NCI-H82 treated with DMSO at 0.1 percent for 48 hours (cell line): Measurements from ENCODE around the gene WWC2.
A peak's percentile ranks its signal among the peaks of the same experiment; 100 is the strongest.
"Not testable (repeated sequence)": the region's sequence is repeated elsewhere in the genome, so short reads cannot be mapped to it uniquely, and the experiment has no call there.

Source experiments
- DNase-seq: peaks from one replicate; lab custom pipeline; 2025; ENCODE audit not compliant: unreplicated experiment; lab: John Stamatoyannopoulos, UW

Gene WWC2

DNA sequence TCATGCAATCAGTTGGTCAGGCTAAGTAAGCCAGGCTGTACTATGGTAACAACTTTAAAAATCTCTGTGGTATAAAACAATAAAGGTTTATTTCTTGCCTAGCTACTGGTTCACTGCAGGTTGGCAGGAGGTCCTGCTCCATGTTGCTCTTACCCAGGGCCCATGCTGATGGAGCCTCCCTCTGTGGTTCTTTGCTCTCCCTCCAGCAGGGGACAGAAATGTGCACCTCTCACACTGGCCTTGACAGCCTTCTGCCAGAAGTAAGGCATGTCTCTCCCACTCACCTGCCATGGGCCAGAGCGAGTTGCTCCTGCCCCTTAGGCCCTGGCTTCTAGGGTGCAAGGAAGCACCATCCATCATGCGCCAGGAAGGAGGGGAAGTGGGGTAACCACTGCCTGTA is 189.9 kb downstream of the WWC2 start:
- no peak for DNase-seq

DNA sequence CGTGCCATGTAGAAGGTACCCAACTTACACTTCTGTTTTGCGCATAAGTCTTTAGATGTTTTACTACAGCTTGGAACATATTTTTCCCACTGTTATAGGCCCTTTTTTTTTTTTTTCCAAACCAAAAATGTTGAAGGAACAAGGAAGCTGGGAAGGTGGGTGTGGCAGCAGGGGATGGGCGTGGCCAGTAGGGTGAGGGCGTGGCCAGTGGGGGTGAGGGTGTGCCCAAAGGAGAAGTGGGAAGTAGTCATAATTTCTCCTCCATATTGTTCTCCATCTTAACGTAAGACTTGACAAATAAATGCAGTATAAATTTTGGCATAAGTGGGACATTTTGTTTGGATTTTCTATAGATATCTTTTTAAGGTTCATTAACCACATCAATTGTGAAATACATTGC is 190.6 kb downstream of the WWC2 start:
- DNase-seq, result no peak

DNA sequence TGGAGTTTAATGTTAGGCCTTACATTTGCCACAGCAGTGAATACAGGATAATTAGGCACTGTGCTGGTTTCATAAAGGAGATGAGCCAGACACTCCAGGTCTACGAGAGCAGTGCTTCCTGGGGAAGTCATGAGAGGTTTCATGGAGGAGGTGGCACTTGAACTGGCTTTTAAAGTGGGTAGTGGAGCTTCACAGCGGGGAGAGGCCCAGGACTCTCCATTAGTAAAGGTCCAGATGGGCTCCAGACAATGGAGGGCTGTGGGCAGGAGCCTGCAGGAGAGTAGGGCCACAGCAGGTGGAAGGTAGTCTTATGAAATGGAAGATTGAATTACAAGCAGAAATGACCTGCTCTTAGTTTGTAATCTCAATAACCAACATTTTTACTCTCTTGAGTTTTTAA is 192.0 kb downstream of the WWC2 start:
- DNase-seq, result no peak

DNA sequence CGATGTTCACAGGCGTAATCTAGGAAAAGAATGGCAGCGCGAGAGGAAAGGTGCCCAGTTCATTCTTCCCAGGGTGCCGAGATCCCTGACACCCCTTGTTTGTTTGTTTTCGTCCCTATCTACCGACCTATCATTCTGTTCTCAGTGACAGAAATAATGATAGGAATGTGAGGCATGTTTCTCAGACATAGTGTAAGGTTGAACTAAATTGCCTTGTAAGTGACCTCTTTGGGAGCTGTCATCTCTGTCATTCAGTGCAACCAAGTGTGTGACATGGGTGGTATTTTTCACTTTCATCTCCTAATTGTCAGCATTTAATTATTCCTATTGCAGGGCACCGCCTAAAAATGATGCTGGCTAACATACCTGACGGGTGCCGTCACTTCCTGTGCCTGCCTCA is 196.7 kb downstream of the WWC2 start:
- DNase-seq, result no peak

DNA sequence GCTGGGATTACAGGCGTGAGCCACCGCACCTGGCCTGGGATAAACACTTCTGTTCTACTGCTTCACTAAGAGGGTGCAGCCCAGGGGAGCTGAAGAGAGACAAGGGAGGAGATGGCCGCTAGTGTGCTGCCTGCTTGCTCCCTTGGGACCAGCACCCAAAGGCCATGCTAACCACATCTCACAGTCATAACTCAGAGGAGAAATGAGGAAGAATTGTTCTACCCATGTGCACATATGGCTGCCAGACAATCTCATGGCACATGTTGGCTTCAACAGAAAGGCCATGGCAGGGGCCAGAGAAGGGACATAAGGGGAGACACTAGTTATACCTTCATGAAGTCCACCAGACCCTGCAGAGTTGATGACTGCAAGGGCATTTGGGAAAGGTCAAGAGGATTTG is 198.6 kb downstream of the WWC2 start:
- no peak for DNase-seq

DNA sequence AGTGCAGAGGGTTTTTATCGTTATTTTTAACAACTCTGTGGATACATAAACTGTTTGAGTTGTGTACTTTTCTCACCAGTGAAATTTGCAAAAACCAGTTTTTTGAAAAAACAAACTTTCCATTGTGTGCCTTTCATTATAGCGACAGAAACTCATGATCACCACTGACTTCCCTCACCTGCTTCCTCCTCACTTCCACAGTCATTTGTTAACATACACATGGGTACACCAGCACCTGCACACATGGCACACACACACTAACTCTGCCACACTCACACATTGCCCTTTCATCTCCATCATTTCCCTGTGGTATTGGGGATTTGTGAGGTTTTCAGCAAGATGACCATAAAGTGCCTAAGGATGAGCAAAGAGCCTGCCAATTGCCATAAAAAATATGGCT is 200.4 kb downstream of the WWC2 start:
- no peak for DNase-seq

DNA sequence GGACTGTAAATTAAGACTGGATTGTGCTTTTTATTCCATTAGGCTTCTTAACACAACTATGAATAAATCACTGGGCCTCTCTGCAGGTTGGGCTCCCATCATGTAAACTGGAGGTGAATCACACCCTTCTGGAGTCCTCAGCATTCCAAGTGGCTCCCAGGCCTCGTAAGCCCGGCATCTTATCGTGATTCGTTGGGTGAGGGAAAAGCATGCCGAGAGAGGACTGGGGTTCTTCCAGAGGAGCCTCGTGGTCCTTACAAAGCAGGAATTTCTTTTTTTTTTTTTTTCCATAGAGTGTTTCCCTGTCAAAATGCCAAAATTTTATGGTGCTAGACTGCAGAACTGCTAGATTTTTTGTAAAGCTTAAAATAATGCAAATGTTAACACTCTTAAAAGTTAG is 201.0 kb downstream of the WWC2 start:
- DNase-seq, result no peak

DNA sequence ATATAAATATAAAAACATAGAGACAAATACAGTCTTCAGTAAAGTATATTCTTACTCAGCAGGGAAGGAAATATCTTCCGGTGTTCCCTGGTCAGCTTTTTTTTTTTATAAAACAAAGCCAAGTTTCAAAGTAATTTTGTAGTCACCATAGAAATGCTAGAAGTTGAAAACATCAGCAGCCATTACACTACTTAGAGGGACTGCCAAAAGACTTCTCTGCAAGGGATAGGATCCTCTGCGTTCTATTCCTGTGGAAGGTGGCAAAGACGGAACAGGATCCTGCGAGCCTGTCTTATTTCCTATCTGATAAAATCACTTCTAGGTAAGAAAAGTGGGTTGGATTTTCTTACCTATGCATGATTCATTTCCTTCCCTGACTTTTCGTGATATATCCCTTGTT is 201.6 kb downstream of the WWC2 start:
- no peak for DNase-seq

DNA sequence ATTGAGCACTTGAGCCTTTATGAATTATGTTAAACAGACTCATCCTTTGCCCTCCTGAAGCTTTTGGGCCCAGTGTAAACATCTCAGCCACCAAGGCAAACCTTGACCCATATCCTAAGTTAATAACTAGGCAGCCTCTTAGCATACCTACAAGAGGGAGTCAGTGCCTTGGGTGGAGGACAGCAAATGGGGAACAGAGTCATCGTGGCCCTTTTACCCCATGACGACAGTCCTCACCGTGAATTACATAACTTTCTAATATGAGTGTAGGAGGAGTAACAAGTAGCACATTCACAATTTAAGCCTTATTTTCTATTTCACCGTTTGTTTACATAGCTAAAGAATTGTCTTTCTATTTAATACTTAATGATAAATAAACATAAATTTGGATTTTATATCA is 204.2 kb downstream of the WWC2 start:
- no peak for DNase-seq

DNA sequence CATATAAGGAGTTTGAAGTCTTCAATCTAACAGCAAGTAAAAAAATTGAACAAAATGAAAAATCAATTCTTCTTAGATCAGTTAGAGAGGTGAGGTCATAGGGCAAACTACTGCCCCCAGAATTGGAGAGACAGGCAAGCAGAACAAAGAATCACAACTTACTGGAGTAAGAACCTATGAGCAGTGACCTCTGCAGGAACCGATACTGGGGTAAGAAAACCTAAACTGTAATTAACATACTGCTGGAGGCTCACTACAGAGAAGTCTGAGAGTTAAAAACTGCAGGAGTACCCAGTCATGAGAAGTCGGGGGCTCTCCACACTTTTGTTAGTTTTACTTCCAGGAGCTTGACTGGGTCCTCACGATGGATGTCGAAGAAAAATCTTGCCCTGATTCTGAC is 205.0 kb downstream of the WWC2 start:
- DNase-seq, result no peak

DNA sequence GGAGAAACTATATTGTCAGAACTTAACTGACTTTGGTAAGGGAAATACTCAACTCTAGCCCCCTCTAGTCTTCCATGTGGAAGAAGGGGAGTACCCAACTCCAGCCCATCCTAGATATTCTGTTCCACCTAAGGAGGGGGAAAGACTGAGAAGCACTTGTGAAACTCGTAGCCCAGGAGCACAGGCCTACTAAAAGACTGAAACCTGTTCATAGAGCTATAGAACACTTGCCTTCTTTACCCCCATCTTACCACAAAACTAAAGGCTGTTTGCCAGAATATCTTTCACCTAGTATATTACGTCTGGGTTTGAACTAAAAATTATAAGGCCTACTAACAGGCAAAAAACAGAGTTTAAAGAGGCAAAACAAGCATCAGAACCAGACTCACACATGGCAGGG is 205.5 kb downstream of the WWC2 start:
- no peak for DNase-seq

DNA sequence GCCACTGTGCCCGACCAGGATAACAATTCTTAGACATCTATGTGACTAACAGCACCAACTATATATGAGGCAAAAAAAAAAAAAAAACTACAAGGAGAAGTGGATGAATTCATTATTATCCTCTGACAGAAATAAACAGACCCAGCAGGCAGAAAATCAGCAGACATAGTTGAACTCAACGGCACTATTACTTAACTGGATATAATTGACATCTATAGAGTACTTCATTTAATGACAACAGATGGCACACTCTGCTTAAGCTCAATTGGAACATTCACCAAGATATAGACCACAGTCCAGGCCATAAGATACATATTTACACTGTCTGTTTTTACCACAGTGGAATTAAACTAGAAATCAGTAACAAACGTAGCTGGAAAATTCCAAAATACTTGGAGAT is 207.8 kb downstream of the WWC2 start:
- DNase-seq, result peak; percentile 26

DNA sequence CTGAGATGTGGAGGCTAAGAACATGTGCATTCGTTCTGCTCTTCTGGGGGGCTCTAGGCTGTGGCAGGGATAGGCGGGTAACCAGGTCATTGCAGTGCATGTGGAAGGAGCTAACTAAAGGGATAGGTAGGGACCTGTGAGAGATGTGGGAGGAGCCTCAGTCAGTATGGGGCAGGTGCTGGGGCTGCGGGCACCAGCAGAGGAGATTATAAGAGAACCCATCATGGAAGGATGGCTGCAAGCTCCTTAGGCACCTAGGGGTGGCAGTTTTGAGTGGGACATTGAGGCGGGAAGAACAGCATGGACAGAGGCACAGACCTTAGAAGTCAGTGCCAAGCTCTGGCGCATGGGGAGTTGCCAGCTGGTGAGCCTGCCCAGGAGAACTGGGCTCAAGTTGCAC is 213.8 kb downstream of the WWC2 start:
- no peak for DNase-seq

DNA sequence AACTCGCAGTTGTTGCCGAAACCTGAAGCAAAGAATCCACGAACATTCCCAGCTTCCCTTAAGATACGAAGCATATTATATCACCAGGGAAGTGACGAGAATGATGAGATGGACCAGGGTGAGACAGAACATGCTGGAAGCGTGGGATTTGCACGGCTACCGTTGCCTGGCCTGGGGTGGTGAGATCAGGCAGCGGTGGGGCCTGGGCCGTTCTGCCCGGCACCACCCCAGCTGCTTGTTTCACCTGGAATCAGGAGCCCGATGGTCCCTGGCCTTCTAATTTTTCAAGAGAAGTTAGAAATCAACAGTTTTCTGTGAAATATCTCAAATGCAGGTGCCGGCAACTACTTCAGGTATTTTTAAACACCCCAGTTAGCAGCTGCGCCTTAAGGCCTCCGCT is 215.3 kb downstream of the WWC2 start:
- DNase-seq, result no peak

DNA sequence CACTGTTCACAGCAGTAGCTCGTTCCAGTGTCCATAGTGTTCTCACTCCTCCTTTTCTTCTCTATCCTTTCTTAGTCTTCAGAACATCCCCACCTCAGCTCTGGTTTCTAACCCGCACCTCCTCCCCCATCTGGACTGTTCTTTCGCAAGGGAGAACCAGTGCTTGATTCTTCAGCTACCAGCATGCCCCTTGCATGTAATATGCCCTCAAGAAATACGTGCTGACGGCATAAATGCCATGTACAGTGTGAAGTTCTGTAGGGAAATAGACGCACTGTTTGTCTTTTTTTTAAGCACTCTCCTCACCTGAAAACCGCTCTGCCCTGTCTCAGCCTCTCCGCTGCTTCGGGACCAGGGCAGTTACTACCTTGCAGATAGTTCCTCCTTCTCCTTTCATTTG is 215.7 kb downstream of the WWC2 start:
- DNase-seq, result no peak

DNA sequence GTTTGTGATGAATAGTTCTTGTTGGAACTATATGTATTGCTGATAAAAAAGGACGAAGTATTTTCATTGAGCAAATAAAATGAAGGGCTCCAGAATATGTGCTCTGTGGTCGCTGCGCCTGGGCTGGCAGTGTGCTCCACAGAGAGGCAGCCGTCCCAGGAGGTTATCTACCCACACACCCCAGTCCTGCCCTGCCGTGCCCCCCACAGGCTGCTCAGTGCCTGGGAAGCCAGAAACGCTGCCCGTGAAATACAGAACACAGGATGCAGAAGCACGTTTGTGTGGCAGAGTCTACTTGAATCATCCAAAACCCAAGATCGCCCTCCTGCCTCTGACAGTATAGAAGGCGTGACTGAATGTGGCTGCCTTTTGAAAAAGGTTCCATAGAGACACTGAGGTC is 219.6 kb downstream of the WWC2 start:
- DNase-seq, result no peak

DNA sequence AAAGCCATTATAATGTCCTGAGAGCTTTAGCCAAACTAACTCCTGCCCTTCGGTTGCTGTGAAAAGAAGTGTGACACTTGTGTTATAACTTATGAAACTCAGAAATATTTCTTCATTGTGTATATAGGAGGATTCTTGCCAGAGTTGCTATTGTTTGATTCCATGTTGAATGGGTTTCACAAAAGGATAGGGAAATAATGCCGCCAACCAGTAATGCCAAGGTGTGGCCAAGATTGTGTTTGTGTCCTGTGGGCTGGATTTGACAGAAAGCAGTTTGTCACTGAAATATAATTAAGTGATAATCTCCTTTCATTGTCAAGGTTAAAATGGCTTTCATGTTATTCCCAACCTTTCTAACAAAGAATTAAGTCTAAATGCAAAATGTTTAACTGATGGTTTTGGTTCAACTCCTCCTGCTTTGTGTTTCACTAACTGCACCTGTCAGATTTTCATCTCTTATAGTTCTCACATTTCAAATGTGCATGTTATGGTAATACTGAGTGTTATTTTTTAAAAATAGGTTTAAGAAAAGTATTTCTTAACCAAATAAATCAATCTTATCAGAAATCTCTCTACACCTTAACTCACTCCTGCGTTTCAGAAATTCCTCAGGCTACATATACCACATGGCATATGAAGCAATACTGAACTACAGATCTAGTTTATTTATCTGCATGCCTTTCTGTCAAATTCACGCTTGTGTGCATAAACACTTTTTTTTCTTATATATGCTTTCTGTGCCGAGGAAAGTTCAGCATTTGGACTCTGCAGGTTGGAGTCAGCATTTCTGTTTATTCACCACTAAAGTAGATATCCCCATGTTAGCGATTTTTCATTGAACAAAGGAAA is 221.4 kb downstream of the WWC2 start, which contains the start of gene CLDN22:
CLDN22 (minus strand) TSS at position 66 of the 849 bp plus-strand sequence; CDS start at position 8, 58 bp downstream.
- DNase-seq, result no peak

DNA sequence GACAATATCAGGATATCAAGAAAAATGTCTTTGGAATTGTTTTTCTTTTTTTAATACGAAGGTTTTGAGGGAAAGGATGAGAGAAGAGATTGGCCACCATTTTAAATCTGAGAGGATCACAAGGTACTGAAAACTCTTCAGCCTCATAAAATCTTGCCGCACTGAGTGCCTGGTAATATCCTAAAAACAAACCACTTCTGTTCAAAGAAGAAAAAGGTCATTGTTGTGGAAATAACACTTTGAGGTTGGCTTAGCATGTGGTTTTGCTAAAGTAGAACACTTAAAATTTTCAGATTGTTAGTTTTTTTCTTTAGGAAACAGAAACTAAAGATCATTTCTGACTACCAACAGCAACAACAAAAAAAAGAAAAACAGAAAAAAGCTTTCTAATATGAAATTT is 222.0 kb downstream of the WWC2 start:
- DNase-seq, result no peak

DNA sequence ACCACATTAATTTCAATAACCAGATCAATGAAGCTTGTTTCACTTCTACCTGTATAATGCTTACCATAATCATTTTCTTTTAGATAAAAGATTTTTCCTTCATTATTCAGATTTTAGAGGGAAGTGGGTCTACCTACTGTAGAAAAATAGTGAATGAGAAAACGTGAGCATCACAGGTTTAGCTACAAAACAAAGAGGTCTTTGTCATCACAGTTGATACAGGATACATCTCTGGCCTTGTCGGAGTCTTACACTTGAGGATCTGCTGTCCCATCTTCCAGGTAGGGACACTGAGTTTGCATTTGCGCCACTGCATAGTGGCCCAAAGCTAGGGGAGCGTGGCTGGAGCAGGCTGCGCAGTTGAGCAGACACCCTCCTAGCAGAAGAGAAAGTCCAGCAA is 222.5 kb downstream of the WWC2 start:
- no peak for DNase-seq

DNA sequence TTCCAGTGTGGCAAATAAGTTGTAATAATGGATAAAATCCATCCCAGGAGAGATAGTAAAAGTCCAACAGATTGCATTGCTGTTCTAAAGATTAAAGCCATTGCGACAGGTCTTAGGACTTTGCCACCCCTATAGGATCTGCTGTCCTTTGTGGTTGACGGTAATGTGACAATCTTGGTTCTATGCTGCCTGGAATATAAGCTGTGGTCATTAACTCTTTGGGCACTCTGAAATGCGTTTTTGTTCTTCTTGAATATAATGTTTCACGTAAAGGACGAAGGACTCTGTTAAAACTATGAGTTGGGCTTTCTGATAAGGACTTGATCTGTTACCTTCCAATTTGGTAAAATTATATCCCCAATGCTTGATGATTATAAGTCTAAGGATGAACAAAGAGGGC is 223.3 kb downstream of the WWC2 start, which contains the start of gene CLDN24:
CLDN24 (minus strand) TSS at position 101 of the 400 bp plus-strand sequence; CDS start at position 101, 0 bp downstream.
- no peak for DNase-seq

DNA sequence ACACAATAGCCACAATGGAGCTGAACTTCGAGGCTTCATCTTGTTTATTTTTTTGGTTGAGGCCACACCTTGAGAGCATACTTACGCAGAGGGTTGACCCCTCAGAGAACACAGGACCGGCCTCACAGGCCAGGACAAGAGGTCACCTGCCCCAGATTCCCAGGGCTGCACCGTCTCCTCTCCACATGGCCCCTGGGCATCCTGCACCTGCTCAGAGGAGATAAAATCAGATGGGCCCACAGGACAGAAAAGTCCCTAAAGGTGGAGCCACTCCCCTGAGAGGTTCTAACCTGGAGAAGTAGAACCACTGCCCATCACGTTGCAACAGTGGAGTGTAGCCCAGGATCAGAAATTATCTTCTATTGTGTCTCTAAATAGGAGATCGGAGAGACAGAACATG is 224.2 kb downstream of the WWC2 start:
- DNase-seq, result no peak

DNA sequence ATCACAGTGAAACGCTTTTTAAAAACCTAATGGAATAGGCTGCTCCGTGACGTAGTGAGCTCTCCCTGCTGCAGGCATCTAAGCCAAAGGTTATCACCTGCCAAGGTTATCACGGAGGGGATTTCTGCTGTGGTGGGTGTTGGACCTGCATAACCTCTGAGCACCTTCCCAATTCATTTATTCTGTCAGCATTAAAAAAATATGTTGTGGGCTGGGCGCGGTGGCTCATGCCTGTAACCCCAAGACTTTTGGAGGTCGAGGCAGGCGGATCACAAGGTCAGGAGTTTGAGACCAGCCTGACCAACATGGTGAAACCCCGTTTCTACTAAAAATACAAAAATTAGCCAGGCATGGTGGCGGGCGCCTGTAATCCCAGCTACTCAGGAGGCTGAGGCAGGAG is 225.0 kb downstream of the WWC2 start:
- not testable (repeated sequence) for DNase-seq

DNA sequence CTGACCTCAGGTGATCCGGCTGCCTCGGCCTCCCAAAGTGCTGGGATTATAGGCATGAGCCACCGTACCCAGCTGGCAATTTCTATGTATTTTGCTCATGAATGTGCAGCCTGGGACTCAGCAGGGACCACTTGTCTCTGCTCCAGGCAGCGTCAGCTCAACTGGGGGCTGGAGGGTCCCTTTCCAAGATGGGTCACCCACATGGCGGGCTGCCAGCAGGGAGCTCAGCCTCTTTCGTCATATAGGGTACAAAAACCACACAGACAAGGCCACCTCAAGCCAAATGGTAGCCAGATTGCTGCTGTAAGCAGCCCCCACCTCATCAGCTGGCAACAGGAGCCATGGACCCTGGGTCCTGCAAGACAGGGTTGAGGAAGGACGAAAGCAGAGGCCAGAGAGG is 225.6 kb downstream of the WWC2 start:
- DNase-seq, result no peak
